Left lung (tissue), 10 donors: ENCODE results near the gene MBIP. TPM values are rescaled to one million over a fixed set of nuclear protein-coding genes. Genes with fewer than 3 reads are reported as not detected.

Source experiments
- ATAC-seq: fragments of 200-7000 bp; cut with Tn5 transposase; one replicate; pipeline ENCODE4 v1.9.1; 2020; ENCODE audit warnings: moderate library complexity
- DNase-seq, 4 donors: peaks; one replicate each; pipeline ENCODE4 v3.0.0-alpha.2; 2013 to 2020
- H3K27ac ChIP-seq, 2 donors: fragments of 200-600 bp; sonication (generic) in 1 of 2; one replicate each; pipeline versions ENCODE4 v1.5.0 to v1.8.0; 2020 to 2021
- H3K27me3 ChIP-seq, 2 donors: fragments of 200-600 bp; sonication (generic) in 1 of 2; one replicate each; pipeline versions ENCODE4 v1.5.0 to v1.8.0; 2020 to 2021
- H3K36me3 ChIP-seq, 2 donors: fragments of 200-600 bp; sonication (generic) in 1 of 2; one replicate each; pipeline versions ENCODE4 v1.5.0 to v1.8.0; 2020 to 2021
- H3K4me1 ChIP-seq, 2 donors: fragments of 200-600 bp; one replicate each; pipeline ENCODE4 v1.8.0; 2021
- H3K4me3 ChIP-seq, 2 donors: fragments of 200-600 bp; sonication (generic) in 1 of 2; one replicate each; pipeline versions ENCODE4 v1.5.0 to v1.8.0; 2020 to 2021; ENCODE audit warnings: mild to moderate bottlenecking in 1 of 2
- H3K9me3 ChIP-seq, 2 donors: fragments of 200-600 bp; sonication (generic) in 1 of 2; one replicate each; pipeline versions ENCODE4 v1.5.0 to v1.8.0; 2020 to 2021
- intact Hi-C, 2 donors: fragments of 100-400 bp; cut with DNase I; formaldehyde crosslinking; loops; one replicate each; pipeline versions ENCODE4 v1.11.2 to v1.14.2; 2022
- polyA plus RNA-seq, 6 donors: library from polyadenylated mRNA; unstranded; fragments of 120-200 nt; gene quantifications; one replicate each; pipeline ENCODE4 v1.2.1, GENCODE V29; 2013; ENCODE audit not compliant: insufficient read length in 6 of 6
- total RNA-seq, 2 donors: library from RNA; stranded (reverse); fragmentation: NEBNext Ultra II Directional; extraction: Animal tissue kit (Norgen Biotek cat#: 25700); gene quantifications; one replicate each; pipeline ENCODE4 v1.2.1, GENCODE V29; 2021
- TF ChIP-seq, protein P1 (sequence below), 2 donors: fragments of 200-600 bp; sonication (generic) in 1 of 2; IDR thresholded peaks; one replicate each; pipeline versions ENCODE4 v1.5.0 to v1.8.0; 2021; ENCODE audit warnings: antibody characterized with exemption in 2 of 2
- donor health status: DM: no; HTN: yes; CAD: no.
- donor health status: DM: no; HTN: no; CAD: no.

Gene MBIP
- total and polyA plus RNA-seq, 8 donors: 85.1 to 188 (median 151) TPM

DNA sequence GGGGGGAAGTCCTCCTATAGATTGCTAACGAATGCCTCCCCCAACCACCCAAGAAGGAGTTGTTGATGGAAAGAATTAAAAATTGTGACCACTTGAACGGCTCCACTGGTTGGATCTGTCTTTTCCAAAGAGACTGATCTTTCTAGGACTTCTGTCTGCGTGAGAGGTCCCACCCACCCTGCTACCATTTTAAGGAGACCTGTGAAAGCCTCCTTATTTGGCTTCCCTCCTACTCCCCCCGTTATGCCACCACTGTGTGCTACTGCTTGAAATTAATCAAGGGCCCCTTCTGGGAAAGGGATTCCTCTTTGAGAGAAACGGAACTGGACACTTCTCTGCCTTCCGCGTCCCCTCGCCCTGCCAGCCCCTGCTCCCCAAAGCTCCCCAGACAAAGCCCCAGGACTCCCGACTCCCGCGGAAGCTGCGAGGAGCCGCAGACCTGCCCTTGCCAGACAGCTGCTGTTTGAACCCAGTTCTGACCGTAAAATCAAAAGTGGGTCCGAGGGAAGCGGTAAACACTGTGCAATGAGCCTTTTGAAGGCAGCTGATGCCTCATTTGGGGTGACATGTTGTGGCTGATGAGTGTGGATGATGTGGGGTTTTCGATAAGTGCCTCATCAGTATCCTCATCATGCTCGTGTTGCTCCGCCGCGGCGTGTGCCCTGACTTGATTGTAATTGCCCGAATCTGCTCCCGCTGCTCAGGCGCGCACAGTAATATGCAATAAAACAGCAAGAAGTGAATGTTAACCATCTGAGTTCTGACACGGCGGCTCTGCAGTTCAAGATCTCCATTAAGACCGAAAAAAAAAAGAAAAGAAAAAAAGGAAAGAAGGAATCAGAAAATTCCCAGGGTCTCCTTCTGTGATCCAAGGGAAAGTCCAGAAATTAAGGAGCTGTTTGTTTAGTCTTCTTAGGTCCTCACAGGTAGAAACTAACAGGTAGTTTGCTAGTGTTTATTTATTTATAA is 48.2 kb downstream of the MBIP start:
- DNase-seq (peak in 2 of 4 donors; percentile 16 to 74), ATAC-seq (peak; percentile 62)
- no peaks in the 10 kb centered on the region for H3K9me3 ChIP-seq
- H3K36me3 ChIP-seq: no peaks in the 10 kb centered on the region
- intact Hi-C loops: no loop called here
- TF ChIP-seq, protein P1, sequence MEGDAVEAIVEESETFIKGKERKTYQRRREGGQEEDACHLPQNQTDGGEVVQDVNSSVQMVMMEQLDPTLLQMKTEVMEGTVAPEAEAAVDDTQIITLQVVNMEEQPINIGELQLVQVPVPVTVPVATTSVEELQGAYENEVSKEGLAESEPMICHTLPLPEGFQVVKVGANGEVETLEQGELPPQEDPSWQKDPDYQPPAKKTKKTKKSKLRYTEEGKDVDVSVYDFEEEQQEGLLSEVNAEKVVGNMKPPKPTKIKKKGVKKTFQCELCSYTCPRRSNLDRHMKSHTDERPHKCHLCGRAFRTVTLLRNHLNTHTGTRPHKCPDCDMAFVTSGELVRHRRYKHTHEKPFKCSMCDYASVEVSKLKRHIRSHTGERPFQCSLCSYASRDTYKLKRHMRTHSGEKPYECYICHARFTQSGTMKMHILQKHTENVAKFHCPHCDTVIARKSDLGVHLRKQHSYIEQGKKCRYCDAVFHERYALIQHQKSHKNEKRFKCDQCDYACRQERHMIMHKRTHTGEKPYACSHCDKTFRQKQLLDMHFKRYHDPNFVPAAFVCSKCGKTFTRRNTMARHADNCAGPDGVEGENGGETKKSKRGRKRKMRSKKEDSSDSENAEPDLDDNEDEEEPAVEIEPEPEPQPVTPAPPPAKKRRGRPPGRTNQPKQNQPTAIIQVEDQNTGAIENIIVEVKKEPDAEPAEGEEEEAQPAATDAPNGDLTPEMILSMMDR (IDR thresholded peaks at IDR 0.05): no peak
- H3K4me1 ChIP-seq: peaks cover 0 to 3% of the 10 kb centered on the region in 2 donors
- H3K27ac ChIP-seq: peak overlapping the region; percentile 30 to 60
- peak overlapping the region; percentile 23 to 29 for H3K4me3 ChIP-seq
- peaks cover 14 to 59% of the 10 kb centered on the region in 2 donors for H3K27me3 ChIP-seq

DNA sequence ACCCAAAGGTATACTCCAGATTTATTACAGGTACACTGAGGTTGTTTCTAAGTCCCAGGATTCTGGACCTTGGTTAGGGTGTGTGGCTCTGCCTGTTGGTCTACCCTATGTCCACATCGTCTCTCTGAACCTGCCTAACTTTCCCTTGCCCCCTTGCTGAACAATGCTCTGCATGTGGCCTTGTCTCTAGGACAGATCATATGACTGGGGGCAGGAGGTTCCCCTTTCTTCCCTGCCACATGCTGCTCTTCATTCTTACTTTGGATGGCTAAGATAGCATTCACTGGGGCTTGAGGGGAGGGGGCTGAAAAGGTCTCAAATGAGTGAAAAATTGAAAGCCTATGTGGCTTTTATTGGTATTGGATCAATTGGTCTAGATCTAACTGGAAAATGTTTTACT is 49.2 kb downstream of the MBIP start:
- TF ChIP-seq, protein P1 (IDR thresholded peaks at IDR 0.05): no peak
- intact Hi-C loops: no loop called here
- peaks cover 0 to 3% of the 10 kb centered on the region in 2 donors for H3K4me1 ChIP-seq
- ATAC-seq: no peak
- no peaks in the 10 kb centered on the region for H3K9me3 ChIP-seq
- no peak overlapping the region for H3K27ac ChIP-seq
- H3K4me3 ChIP-seq: no peak overlapping the region
- no peak for DNase-seq
- peaks cover 14 to 56% of the 10 kb centered on the region in 2 donors for H3K27me3 ChIP-seq
- H3K36me3 ChIP-seq: no peaks in the 10 kb centered on the region

DNA sequence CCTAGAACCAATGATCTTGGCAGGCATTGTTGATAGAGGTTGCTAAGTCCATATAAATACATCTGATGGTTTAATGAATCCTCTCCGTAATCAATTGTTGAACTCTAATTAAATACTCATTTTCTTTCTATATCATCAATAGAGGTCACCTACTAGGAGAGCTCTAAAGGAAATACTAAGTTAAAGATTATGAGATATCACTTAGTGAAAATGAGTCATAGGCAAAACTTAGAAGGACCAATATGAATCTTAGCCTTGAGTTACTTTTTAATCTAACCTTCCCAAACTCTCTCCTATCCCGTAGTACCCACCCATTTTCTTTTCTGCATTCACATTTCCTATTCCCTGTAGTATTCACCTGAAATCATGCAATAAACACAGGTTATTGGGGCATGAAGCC is 50.2 kb downstream of the MBIP start:
- peaks cover 14 to 48% of the 10 kb centered on the region in 2 donors for H3K27me3 ChIP-seq
- no peak overlapping the region for H3K27ac ChIP-seq
- H3K4me1 ChIP-seq: peaks cover 0 to 3% of the 10 kb centered on the region in 2 donors
- intact Hi-C loops: no loop called here
- TF ChIP-seq, protein P1 (IDR thresholded peaks at IDR 0.05): no peak
- no peak for DNase-seq
- no peak for ATAC-seq
- no peak overlapping the region for H3K4me3 ChIP-seq
- no peaks in the 10 kb centered on the region for H3K36me3 ChIP-seq
- no peaks in the 10 kb centered on the region for H3K9me3 ChIP-seq

DNA sequence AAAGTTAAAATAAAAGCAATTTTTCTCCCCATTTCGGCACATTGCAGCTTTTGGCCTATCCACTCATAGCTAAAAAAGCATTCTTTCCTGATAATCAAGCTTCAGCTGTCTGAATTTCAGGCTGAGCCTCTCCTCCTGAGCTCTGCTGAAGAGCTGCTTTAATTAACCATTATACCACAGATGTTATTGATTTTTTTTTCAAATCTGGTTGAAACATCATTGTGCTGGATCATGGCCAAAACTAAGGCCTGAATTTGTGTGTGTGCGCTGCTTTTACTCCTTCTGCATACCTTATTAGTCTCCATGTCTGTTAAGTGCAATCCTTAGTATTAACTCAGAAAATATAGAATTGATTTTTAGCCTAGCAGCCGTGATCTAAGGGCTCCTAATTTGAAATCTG is 52.3 kb downstream of the MBIP start:
- H3K36me3 ChIP-seq: no peaks in the 10 kb centered on the region
- intact Hi-C loops: no loop called here
- no peak overlapping the region for H3K4me3 ChIP-seq
- H3K27me3 ChIP-seq: peaks cover 14 to 30% of the 10 kb centered on the region in 2 donors
- ATAC-seq (no peak), DNase-seq (no peak)
- H3K9me3 ChIP-seq: no peaks in the 10 kb centered on the region
- TF ChIP-seq, protein P1 (IDR thresholded peaks at IDR 0.05): no peak
- H3K4me1 ChIP-seq: peaks cover 0 to 3% of the 10 kb centered on the region in 2 donors
- no peak overlapping the region for H3K27ac ChIP-seq

DNA sequence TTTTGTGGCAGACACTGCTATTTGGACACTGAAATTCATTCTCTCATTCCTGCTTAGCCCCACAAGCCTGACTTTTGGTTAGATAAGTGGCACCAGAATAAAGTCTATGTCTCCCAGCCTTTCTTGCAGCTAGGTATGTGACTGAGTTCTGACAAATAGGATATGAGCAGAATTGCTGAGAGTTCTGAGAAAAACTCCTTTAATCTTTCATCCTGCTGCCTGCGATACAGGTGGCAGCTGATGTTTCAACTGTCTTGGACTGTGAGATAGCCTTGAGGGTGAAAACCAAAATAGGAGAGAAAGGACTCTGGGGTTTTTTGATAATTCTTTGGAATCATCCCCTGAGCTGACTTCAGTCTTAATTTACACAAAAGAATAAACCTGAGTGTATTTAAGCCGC is 55.8 kb downstream of the MBIP start:
- TF ChIP-seq, protein P1 (IDR thresholded peaks at IDR 0.05): no peak
- Histone ChIP-seq H3K9me3 (no peaks in the 10 kb centered on the region), H3K4me1 (no peaks in the 10 kb centered on the region), H3K4me3 (no peak overlapping the region), H3K36me3 (no peaks in the 10 kb centered on the region), H3K27me3 (no peaks in the 10 kb centered on the region), H3K27ac (no peak overlapping the region)
- ATAC-seq (no peak), DNase-seq (no peak)
- intact Hi-C loops: no loop called here
